ENCODE results near the gene CD46. TPM values are rescaled to one million over a fixed set of nuclear protein-coding genes. Genes with fewer than 3 reads are reported as not detected.
A peak's percentile ranks its signal among the peaks of the same experiment; 100 is the strongest.

Gene CD46
- total and polyA plus RNA-seq, 3 donors from 2014 or later: 80.7 to 130 (median 107) TPM

DNA sequence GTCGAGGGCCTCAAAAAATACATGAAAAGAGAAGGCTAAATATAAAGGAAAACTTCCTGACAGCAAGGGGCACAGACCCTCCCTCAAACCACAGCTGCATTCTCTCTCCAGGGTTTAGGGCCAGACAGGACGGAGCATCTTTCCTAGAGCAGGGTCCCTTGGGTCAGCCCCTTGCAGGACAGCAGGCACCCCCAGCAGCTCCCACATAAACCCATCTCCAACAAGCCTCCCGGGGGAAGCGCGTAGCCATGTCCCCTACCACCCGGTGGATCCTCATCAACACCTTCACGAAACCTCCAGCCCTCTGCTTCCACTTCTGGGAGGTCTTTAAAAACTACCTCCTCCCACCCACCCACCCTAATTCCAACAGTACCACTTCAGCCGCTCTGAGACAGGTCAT, 59.5 kb downstream of the CD46 start:
- Histone ChIP-seq H3K36me3 (ENCODE audit: low read depth, missing control alignments) (no peaks in the 10 kb centered on the region), H3K27me3 (no peaks in the 10 kb centered on the region), H3K27ac (peak overlapping the region in 1 of 2 donors; percentile 70), H3K9me3 (no peaks in the 10 kb centered on the region), H3K4me3 (no peak overlapping the region), H3K4me1 (peaks cover 47% of the 10 kb centered on the region)
- no peak for DNase-seq
- 88 to 90% methylated on average over 8 of the region's 8 CpGs for WGBS, 2 donors
- intact Hi-C loops (cut with DNase I; ENCODE audit: low total_unique reads): no loop called here
- TF ChIP-seq, protein P1, sequence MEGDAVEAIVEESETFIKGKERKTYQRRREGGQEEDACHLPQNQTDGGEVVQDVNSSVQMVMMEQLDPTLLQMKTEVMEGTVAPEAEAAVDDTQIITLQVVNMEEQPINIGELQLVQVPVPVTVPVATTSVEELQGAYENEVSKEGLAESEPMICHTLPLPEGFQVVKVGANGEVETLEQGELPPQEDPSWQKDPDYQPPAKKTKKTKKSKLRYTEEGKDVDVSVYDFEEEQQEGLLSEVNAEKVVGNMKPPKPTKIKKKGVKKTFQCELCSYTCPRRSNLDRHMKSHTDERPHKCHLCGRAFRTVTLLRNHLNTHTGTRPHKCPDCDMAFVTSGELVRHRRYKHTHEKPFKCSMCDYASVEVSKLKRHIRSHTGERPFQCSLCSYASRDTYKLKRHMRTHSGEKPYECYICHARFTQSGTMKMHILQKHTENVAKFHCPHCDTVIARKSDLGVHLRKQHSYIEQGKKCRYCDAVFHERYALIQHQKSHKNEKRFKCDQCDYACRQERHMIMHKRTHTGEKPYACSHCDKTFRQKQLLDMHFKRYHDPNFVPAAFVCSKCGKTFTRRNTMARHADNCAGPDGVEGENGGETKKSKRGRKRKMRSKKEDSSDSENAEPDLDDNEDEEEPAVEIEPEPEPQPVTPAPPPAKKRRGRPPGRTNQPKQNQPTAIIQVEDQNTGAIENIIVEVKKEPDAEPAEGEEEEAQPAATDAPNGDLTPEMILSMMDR (IDR thresholded peaks at IDR 0.05): no peak
- no peak for TF ChIP-seq POLR2A (IDR thresholded peaks at IDR 0.05)

DNA sequence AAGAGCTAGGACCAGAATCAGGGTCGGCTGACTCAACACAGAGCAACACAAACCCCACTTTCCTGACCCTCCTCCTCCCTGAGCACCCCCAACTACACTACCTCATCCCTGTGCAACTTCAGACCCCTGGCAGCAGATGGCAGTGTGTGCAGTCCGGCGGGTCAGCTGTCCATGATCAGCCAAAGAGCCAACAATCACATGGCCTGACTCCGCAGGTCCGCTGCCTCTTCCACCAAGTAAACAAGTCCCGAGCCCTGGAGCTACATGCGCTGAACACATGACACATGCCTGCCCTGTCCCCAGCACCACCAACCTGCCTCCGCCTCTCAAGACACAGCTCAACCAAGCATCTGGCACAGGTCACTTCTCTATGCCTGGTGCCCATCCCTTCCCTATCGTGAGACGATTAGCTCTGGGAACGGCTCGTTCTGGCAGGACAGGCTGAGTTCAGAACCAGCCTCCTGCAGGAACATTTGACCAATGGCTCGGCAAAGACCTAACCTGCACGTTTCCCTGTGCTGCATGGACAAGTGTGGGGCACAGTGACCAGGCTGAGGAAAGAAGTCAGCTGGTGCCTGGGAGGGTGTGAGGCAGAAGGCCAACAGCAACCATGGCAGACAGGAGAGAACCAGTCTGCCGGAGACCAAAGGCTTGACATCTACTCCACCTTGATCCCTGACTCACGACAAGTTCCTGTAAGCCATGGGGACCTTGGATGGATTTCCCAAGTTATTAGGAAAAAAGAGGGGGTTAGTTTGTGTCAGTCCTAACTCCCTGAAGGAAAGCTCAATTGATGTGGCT, 60.3 kb downstream of the CD46 start:
- no peaks in the 10 kb centered on the region for H3K27me3 ChIP-seq
- no peaks in the 10 kb centered on the region for H3K36me3 ChIP-seq (ENCODE audit: low read depth, missing control alignments)
- H3K9me3 ChIP-seq: no peaks in the 10 kb centered on the region
- H3K4me1 ChIP-seq: peaks cover 54% of the 10 kb centered on the region
- peak overlapping the region; percentile 19 to 70 for H3K27ac ChIP-seq
- TF ChIP-seq POLR2A (IDR thresholded peaks at IDR 0.05): no peak
- TF ChIP-seq, protein P1 (IDR thresholded peaks at IDR 0.05): peak in 2 of 3 experiments; percentile 22 to 35
- intact Hi-C loops (cut with DNase I; ENCODE audit: low total_unique reads): no loop called here
- peak; percentile 75 for DNase-seq
- no peak overlapping the region for H3K4me3 ChIP-seq
- WGBS, 2 donors: 75 to 81% methylated on average over 16 of the region's 16 CpGs

DNA sequence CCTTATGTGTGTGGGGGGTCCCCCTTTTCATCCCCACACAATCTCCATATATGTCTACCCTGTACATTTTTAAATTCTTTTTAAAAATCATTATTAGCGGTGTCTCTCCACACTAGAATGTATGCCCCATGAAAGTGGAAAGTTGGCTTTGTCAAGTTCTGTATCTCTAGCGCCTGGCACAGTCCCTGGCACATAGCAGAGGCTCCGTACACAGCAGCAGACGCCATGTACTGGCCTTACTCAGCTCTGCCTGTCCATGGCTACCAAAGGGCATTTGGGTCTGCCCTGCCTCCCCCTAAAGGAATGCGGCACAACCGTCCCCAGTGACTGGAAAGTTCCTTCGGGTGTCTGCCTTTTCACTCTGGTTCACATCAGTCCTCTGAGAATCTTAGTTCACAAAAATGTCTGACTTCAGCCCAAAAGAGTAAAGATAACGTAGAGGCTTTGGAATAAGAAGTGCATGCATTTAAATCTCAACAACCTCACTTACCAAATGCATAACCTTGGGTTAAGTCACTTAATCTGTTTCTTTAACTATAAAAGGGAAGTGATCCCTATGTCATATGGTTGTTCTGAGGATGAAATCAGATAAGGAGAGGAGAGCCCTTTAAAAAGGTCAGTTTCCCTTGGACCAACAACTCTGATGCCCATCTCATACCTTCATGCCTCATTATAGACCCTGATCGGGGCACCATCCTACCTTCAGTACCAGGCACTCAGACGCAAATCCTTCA, 61.1 kb downstream of the CD46 start:
- DNase-seq: no peak
- Histone ChIP-seq H3K4me3 (no peak overlapping the region), H3K9me3 (no peaks in the 10 kb centered on the region), H3K4me1 (peaks cover 60% of the 10 kb centered on the region), H3K36me3 (ENCODE audit: low read depth, missing control alignments) (no peaks in the 10 kb centered on the region), H3K27me3 (no peaks in the 10 kb centered on the region), H3K27ac (peak overlapping the region; percentile 12 to 70)
- TF ChIP-seq, protein P1 (IDR thresholded peaks at IDR 0.05): no peak
- TF ChIP-seq POLR2A (IDR thresholded peaks at IDR 0.05): no peak
- WGBS, 2 donors: 69 to 79% methylated on average over 10 of the region's 10 CpGs
- intact Hi-C loops (cut with DNase I; ENCODE audit: low total_unique reads): no loop called here

- Histone ChIP-seq H3K36me3 (ENCODE audit: low read depth, missing control alignments) (no peaks in the 10 kb centered on the region), H3K4me1 (peaks cover 64% of the 10 kb centered on the region), H3K4me3 (no peak overlapping the region), H3K9me3 (no peaks in the 10 kb centered on the region), H3K27ac (peak overlapping the region; percentile 12 to 70), H3K27me3 (no peaks in the 10 kb centered on the region)
- intact Hi-C loops (cut with DNase I; ENCODE audit: low total_unique reads): no loop called here
- DNase-seq: no peak
- no peak for TF ChIP-seq POLR2A (IDR thresholded peaks at IDR 0.05)
- WGBS, 2 donors: 48 to 67% methylated on average over 2 to 3 of the region's 3 CpGs
These were observed 61.6 kb downstream of the CD46 start for GRCh38 chr1:207813512-207813881.

DNA sequence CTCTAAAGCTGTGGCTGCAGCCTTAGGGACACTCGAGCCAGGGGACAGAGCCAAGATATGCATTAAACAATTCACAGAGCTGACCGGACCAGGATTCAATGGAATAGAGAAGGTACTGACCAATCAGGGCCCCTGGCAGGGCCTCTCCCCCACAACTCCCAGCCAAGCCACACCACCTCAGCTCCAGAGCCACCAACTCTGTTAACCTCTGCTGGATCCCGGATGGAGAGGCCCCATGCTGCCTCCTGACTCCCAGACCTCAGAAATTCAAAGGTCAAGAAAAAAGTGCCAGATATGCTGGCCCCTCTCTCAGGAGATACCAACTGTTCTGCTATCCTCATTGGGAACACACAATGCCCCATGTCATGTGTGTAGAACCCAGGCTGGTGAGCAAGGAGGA, 62.1 kb downstream of the CD46 start:
- WGBS, 2 donors: 47 to 48% methylated on average over 3 of the region's 3 CpGs
- Histone ChIP-seq H3K27me3 (no peaks in the 10 kb centered on the region), H3K36me3 (ENCODE audit: low read depth, missing control alignments) (no peaks in the 10 kb centered on the region), H3K4me1 (peaks cover 66% of the 10 kb centered on the region), H3K4me3 (no peak overlapping the region), H3K27ac (peak overlapping the region; percentile 42 to 70), H3K9me3 (no peaks in the 10 kb centered on the region)
- TF ChIP-seq POLR2A (IDR thresholded peaks at IDR 0.05): no peak
- TF ChIP-seq, protein P1 (IDR thresholded peaks at IDR 0.05): no peak
- intact Hi-C loops (cut with DNase I; ENCODE audit: low total_unique reads): no loop called here
- no peak for DNase-seq

Data from testis (tissue), 3 donors.